IMR-90 (cell line): Measurements from ENCODE around the gene KRT77. TPM values are rescaled to one million over a fixed set of nuclear protein-coding genes. Genes with fewer than 3 reads are reported as not detected.
"Not testable (repeated sequence)": the region's sequence is repeated elsewhere in the genome, so short reads cannot be mapped to it uniquely, and the experiment has no call there.

Experiments
- ATAC-seq: fragments of 200-7000 bp; cut with Tn5 transposase; 2 replicates; pipeline ENCODE4 v1.9.1; 2020; ENCODE audit warnings: low read depth, mild to moderate bottlenecking, moderate library complexity
- BruUV-seq: library from RNA; stranded (reverse); fragments of 400-500 nt; replicated peaks from 2 replicates; lab custom pipeline; 2021; lab: Mats Ljungman, UMichigan
- CTCF ChIA-PET: fragments of 300-600 bp; formaldehyde crosslinking; extraction: SDS; loops from one replicate; lab custom pipeline; 2021; ENCODE audit warnings: antibody characterized with exemption; lab: Yijun Ruan, JAX
- POLR2A ChIA-PET: fragments of 300-600 bp; sonication (Branson Sonifier 250); formaldehyde crosslinking; loops from one replicate; lab custom pipeline; 2022; ENCODE audit warnings: antibody characterized with exemption; ENCODE audit not compliant: unreplicated experiment; lab: Charles Lee
- DNase-seq: peaks from one replicate; pipeline ENCODE4 v3.0.0; 2013
- H2AFZ ChIP-seq: replicated peaks from 2 replicates; pipeline ENCODE3; 2013; ENCODE audit warnings: low read length, mild to moderate bottlenecking; ENCODE audit not compliant: poor library complexity
- H2AK5ac ChIP-seq: 2 replicates; pipeline ENCODE4 v1.6.1; 2013; ENCODE audit warnings: low read depth, low read length, inconsistent platforms
- H2AK9ac ChIP-seq: replicated peaks from 2 replicates; pipeline ENCODE3; 2013; ENCODE audit warnings: mild to moderate bottlenecking, low read depth, low read length, moderate library complexity; ENCODE audit not compliant: poor library complexity
- H2BK120ac ChIP-seq: 2 replicates; pipeline ENCODE4 v1.6.1; 2013; ENCODE audit warnings: low read depth, low read length, inconsistent platforms
- H2BK15ac ChIP-seq: 3 replicates; pipeline ENCODE4 v1.6.1; 2013; ENCODE audit warnings: low read depth, low read length, inconsistent platforms
- H2BK20ac ChIP-seq: 2 replicates; pipeline ENCODE4 v1.6.1; 2013; ENCODE audit warnings: low read depth, mild to moderate bottlenecking, inconsistent platforms, low read length, moderate library complexity
- H2BK5ac ChIP-seq: 2 replicates; pipeline ENCODE4 v1.6.1; 2013; ENCODE audit warnings: mild to moderate bottlenecking, low read depth, low read length, inconsistent platforms; ENCODE audit not compliant: poor library complexity, severe bottlenecking
- H3K14ac ChIP-seq: replicated peaks from 2 replicates; pipeline ENCODE4 v1.6.1; 2013; ENCODE audit warnings: low read depth, low read length, inconsistent platforms
- H3K18ac ChIP-seq: 2 replicates; pipeline ENCODE4 v1.6.1; 2013; ENCODE audit warnings: low read depth, low read length, control low read depth
- H3K23ac ChIP-seq: 2 replicates; pipeline ENCODE4 v1.6.1; 2013; ENCODE audit warnings: low read depth, low read length, inconsistent platforms
- H3K27ac ChIP-seq: 2 replicates; pipeline ENCODE4 v1.5.1; 2013; ENCODE audit warnings: mild to moderate bottlenecking, control low read depth, low read length; ENCODE audit not compliant: insufficient read depth
- H3K27me3 ChIP-seq: 2 replicates; pipeline ENCODE4 v1.6.1; 2013; ENCODE audit warnings: low read length; ENCODE audit not compliant: control insufficient read depth, insufficient read depth
- H3K36me3 ChIP-seq: 2 replicates; pipeline ENCODE4 v1.6.1; 2013; ENCODE audit warnings: low read length, mixed read lengths; ENCODE audit not compliant: control insufficient read depth, insufficient read depth
- H3K4ac ChIP-seq: 2 replicates; pipeline ENCODE4 v1.6.1; 2013; ENCODE audit warnings: low read depth, low read length, inconsistent platforms
- H3K4me1 ChIP-seq: 2 replicates; pipeline ENCODE4 v1.6.1; 2013; ENCODE audit warnings: low read length, mixed read lengths; ENCODE audit not compliant: control insufficient read depth, insufficient read depth
- H3K4me2 ChIP-seq: 2 replicates; pipeline ENCODE4 v1.6.1; 2013; ENCODE audit warnings: low read depth, mild to moderate bottlenecking, control low read depth, low read length, moderate library complexity
- H3K4me3 ChIP-seq: 2 replicates; pipeline ENCODE4 v1.5.1; 2013; ENCODE audit warnings: low read depth, mild to moderate bottlenecking, control low read depth, low read length, moderate library complexity; ENCODE audit not compliant: insufficient read depth
- H3K56ac ChIP-seq: 2 replicates; pipeline ENCODE4 v1.6.1; 2013; ENCODE audit warnings: low read length, inconsistent platforms; ENCODE audit not compliant: insufficient read depth; ENCODE audit errors: extremely low read depth
- H3K79me1 ChIP-seq, 2 experiments: 2 replicates each; pipeline ENCODE4 v1.6.1; 2013; ENCODE audit warnings: low read length in 2 of 2, inconsistent platforms in 1 of 2, low read depth in 1 of 2
- H3K9ac ChIP-seq: 2 replicates; pipeline ENCODE4 v1.6.1; 2013; ENCODE audit warnings: low read depth, low read length, control low read depth
- H3K9me1 ChIP-seq: 2 replicates; pipeline ENCODE4 v1.6.1; 2013; ENCODE audit warnings: low read length, inconsistent platforms; ENCODE audit not compliant: insufficient read depth
- H3K9me3 ChIP-seq: 2 replicates; pipeline ENCODE4 v1.6.1; 2013; ENCODE audit warnings: low read length; ENCODE audit not compliant: control insufficient read depth, insufficient read depth
- H4K20me1 ChIP-seq: 2 replicates; pipeline ENCODE4 v1.6.1; 2013; ENCODE audit warnings: low read length, inconsistent platforms; ENCODE audit not compliant: insufficient read depth
- H4K5ac ChIP-seq: 2 replicates; pipeline ENCODE4 v1.6.1; 2013; ENCODE audit warnings: mild to moderate bottlenecking, low read depth, low read length, control low read depth
- H4K8ac ChIP-seq, 2 experiments: 2 replicates each; pipeline ENCODE4 v1.6.1; 2013; ENCODE audit warnings: low read depth in 2 of 2, low read length in 2 of 2, control low read depth in 1 of 2, inconsistent platforms in 1 of 2
- H4K91ac ChIP-seq: 2 replicates; pipeline ENCODE4 v1.6.1; 2013; ENCODE audit warnings: low read depth, low read length, inconsistent platforms; ENCODE audit not compliant: insufficient read depth
- WGBS, 2 experiments: methylation state at CpG; one replicate each; pipeline versions ENCODE4 v1.1.5 to v1.1.7; 2013; ENCODE audit warnings: missing lambda C conversion rate in 2 of 2; ENCODE audit not compliant: insufficient read length in 1 of 2; ENCODE audit errors: extremely low coverage in 2 of 2; 5-methylcytosine and 5-hydroxymethylcytosine counted together
- dilution Hi-C: fragments of 300-500 bp; cut with HindIII; formaldehyde crosslinking; loops from one replicate; pipeline ENCODE4 v1.14.3; 2018; ENCODE audit warnings: low sequenced_read_pairs; ENCODE audit not compliant: unreplicated experiment
- in situ Hi-C: fragments of 300-500 bp; cut with MboI; formaldehyde crosslinking; loops from 3 replicates; pipeline ENCODE4 v1.14.3; 2019; ENCODE audit warnings: low sequenced_read_pairs, inconsistent platforms, mixed read lengths
- intact Hi-C: fragments of 100-400 bp; cut with micrococcal nuclease; formaldehyde crosslinking; loops from 2 replicates; pipeline ENCODE4 v1.10.0; 2022
- polyA plus RNA-seq, 3 experiments: library from polyadenylated mRNA; depleted of rRNA; stranded (reverse); fragments of >200 nt; gene quantifications; 2 replicates each; pipeline ENCODE4 v1.2.3, GENCODE V29; 2012; ENCODE audit warnings: low replicate concordance in 1 of 3
- total RNA-seq: library from RNA; depleted of rRNA; stranded (reverse); fragments of >200 nt; gene quantifications from 2 replicates; pipeline ENCODE4 v1.2.3, GENCODE V29; 2012

The KRT77 gene
- total and polyA plus RNA-seq, 2 of the 4 experiments (the other 2 are of a cell fraction) = not detected

- H2BK120ac ChIP-seq, DNase-seq, H3K18ac ChIP-seq, H3K23ac ChIP-seq, H4K91ac ChIP-seq, H2BK20ac ChIP-seq, H2AFZ ChIP-seq, H3K4me1 ChIP-seq, H3K9me3 ChIP-seq, H2AK9ac ChIP-seq, in situ Hi-C loops, H4K5ac ChIP-seq, H3K27me3 ChIP-seq, H3K4ac ChIP-seq, H3K36me3 ChIP-seq, H2BK5ac ChIP-seq, H4K20me1 ChIP-seq, H3K14ac ChIP-seq, CTCF ChIA-PET, H3K9ac ChIP-seq, H3K79me1 ChIP-seq, POLR2A ChIA-PET, intact Hi-C loops, H3K4me3 ChIP-seq, ATAC-seq, H2BK15ac ChIP-seq, H4K8ac ChIP-seq, H3K4me2 ChIP-seq, H2AK5ac ChIP-seq, H3K27ac ChIP-seq, H3K9me1 ChIP-seq, dilution Hi-C loops, BruUV-seq, H3K56ac ChIP-seq: not testable (repeated sequence)
- no CpG with 5 or more reads among the region's 3 CpGs for WGBS, 2 experiments
These were observed 47.2 kb upstream of the KRT77 start for GRCh38 chr12:52750532-52750931.
